AG09309 (cell line): ENCODE measurements around the gene NOS1AP.
A peak's percentile ranks its signal among the peaks of the same experiment; 100 is the strongest.

ENCODE experiments used
- DNase-seq: peaks from one replicate; pipeline ENCODE4 v3.0.0-alpha.2; 2010; ENCODE audit warnings: low read depth
- H3K4me3 ChIP-seq: 2 replicates; pipeline ENCODE4 v1.5.1; 2011; ENCODE audit warnings: mild to moderate bottlenecking, low read depth, low read length, moderate library complexity; ENCODE audit not compliant: control insufficient read depth
- CTCF ChIP-seq: IDR thresholded peaks from 2 replicates; pipeline ENCODE4 v1.5.1; 2011; ENCODE audit warnings: mild to moderate bottlenecking, low read depth, low read length, inconsistent platforms; ENCODE audit not compliant: insufficient read depth, control insufficient read depth; ENCODE audit errors: missing control alignments

The NOS1AP gene

DNA sequence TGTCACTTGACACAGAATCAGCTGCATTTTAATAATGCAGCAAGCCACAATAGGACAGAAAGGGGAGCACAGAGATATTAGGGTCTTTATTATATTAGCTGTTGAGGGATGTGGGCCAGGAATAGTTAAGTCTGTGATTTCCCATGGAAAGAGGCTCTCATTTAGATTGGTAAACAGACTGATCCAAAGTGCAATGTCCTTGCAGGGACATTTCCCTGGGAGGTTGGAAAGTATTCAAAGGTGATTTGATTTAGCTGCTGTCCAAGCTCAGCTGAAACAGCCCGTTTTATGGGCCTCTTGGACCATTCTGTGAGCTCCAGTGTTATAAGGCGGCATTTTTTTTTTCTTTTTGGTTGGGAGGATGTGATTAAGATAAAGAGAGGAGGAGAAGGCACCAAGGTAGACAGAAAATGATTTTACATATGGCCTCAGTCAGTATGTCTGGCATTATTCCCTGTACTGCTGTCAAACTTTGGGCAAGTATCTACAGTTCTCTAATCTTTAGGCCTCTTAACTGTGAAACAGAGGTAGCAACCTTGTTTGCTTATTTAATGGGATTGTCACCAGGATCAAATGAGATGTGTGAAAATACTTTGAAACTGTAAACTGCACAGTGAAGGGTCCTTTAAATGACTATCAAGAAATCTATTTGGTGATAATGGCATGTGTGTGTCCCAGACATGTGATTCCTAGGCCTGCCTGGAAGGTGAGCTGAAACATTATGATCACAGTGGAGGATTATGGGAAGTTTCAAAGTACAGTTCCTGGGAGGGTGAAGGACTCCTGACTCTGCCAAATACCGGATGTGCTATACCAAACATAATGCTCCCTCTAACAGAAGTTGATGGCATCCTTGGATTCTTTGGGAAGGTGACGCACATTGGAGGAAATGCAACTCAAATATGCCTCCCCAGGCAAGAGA, 62.2 kb downstream of the NOS1AP start:
- TF ChIP-seq CTCF: no peak
- DNase-seq: no peak
- H3K4me3 ChIP-seq: no peak overlapping the region

DNA sequence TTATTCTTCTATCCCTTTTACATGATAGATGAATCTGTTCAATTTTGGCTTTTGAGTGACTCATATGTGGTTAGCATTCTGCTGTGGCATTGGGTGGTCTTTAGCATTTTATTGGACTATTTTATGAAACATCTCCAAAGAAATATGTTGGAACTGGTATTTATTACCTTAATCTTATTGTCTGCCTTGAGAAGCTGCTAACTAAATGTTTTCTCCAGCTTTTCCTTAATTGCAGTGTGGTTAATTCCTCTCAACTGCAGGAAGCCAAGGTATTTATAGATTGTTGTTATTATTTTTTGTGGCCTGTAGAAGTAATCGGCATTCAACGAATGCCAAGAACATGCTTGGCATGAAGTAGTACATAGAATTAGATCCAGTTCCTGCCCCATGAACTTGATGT, 64.1 kb downstream of the NOS1AP start:
- TF ChIP-seq CTCF: no peak
- no peak overlapping the region for H3K4me3 ChIP-seq
- DNase-seq: peak; percentile 39

DNA sequence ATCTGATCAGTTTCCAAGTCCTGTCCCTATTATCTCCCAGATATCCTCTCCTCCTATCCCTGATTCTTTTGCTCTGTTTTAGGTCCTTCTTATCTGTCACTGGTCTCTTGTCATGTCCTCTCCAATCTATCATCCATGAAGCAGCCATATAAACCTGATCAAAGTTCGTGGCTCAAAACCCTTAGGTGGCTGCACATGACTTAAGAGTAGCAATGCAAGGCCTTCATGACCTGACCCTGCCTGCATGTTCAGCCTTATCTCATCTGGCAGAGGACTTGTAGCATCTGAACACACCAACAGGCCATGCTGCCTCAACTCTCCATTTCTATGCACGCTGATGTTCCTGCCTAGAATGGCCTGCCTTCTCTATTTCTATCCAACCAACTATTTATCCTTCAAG, 65.2 kb downstream of the NOS1AP start:
- DNase-seq: no peak
- no peak for TF ChIP-seq CTCF
- H3K4me3 ChIP-seq: no peak overlapping the region

- H3K4me3 ChIP-seq: no peak overlapping the region
- no peak for DNase-seq
- TF ChIP-seq CTCF: no peak
Observed at GRCh38 chr1:162135271-162135775, 65.8 kb downstream of the NOS1AP start.

DNA sequence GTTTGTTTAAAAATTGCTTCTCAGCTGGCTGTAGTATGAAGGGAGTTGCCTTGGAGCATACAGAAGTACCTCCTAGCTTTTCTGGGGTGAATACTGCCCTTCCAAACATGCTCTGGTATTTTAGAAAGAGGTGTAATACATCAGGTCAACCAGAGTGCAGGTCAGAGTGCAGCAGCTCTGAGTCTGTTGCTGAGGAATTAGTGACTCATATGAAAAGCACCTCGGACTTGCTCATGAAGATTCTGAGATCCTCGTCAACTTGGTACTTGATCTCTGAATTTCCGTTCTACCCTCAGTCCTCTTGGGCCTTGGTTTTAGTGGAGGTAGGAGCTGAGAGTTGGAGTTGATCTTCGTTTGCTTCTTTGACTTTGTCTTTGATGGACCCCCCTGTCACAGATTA, 67.3 kb downstream of the NOS1AP start:
- DNase-seq: peak; percentile 41
- no peak overlapping the region for H3K4me3 ChIP-seq
- no peak for TF ChIP-seq CTCF

DNA sequence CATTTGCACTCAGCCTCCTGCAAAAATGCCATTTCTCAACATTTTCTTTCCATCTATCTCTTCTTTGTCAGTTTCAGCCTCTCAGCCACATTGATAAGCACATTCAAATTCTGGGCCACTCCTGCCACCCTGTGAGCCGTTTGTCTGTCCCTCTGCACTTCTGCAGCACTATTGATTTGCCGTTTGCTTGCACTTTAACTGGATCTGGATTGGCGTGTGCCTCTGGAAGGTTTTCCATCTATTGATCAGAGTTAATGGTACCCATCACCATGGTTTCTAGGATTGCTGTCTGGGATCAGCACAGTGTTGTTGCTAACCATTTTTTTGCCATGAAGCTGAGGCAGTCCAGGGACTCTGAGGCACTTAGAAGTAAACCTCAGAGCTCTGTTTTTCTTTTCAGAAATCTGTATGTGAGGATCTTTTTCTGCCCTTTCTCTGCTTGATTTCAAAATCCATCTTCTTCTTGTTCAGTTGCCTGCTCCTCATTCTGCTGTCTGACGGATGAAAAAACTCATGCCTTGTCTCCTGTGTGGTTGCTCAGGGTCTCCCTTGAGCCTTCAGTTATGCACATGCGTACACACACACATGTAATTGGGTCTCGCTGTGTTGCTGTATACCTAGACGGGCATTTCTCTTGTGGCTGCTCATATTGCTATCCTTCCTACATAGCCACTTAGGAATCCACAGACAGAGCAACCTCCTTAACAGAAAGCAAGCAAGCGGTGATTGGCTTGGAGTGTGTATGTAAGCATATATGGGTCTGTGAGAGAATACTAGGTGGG, 67.9 kb downstream of the NOS1AP start:
- TF ChIP-seq CTCF: no peak
- no peak overlapping the region for H3K4me3 ChIP-seq
- DNase-seq: no peak
